HCT116 (cell line): ENCODE results near the gene FAM89B. TPM values are rescaled to one million over a fixed set of nuclear protein-coding genes. Genes with fewer than 3 reads are reported as not detected.
"Not testable (repeated sequence)": the region's sequence is repeated elsewhere in the genome, so short reads cannot be mapped to it uniquely, and the experiment has no call there.

ENCODE experiments used
- ATAC-seq: fragments of 200-7000 bp; cut with Tn5 transposase; 2 replicates; pipeline ENCODE4 v1.9.1; 2020; ENCODE audit warnings: mild to moderate bottlenecking, moderate library complexity
- Bru-seq: library from RNA; stranded (reverse); fragments of 400-500 nt; gene quantifications from one replicate; lab custom pipeline; 2021; lab: Mats Ljungman, UMichigan
- BruChase-seq, 2 experiments: library from RNA; stranded (reverse); fragments of 400-500 nt; gene quantifications; one replicate each; lab custom pipeline; 2021; lab: Mats Ljungman, UMichigan
- BruUV-seq: library from RNA; stranded (reverse); fragments of 400-500 nt; replicated peaks from 2 replicates; lab custom pipeline; 2021; lab: Mats Ljungman, UMichigan
- CTCF ChIA-PET: fragments of 300-600 bp; sonication (Branson Sonifier 250); formaldehyde crosslinking; loops from one replicate; lab custom pipeline; 2021; ENCODE audit warnings: antibody characterized with exemption; lab: Charles Lee
- POLR2A ChIA-PET: fragments of 300-600, 350-600 bp; sonication (Branson Sonifier 250); formaldehyde crosslinking; loops from one replicate; lab custom pipeline; 2021; ENCODE audit warnings: antibody characterized with exemption; lab: Charles Lee
- RAD21 ChIA-PET, 2 experiments: fragments of 300-600 bp; sonication (Branson Sonifier 250); formaldehyde crosslinking; loops; one replicate each; lab custom pipeline; 2023; ENCODE audit warnings: low total read pairs in 2 of 2; ENCODE audit not compliant: uncharacterized antibody in 2 of 2, unreplicated experiment in 2 of 2, low non-redundant PET in 1 of 2; lab: Charles Lee
- DNase-seq: peaks from one replicate; pipeline ENCODE4 v3.0.0-alpha.2; 2010; ENCODE audit warnings: low read depth, low spot score
- H2AFZ ChIP-seq: fragments of 200-600 bp; shearing (Covaris generic), sonication (generic); 2 replicates; pipeline ENCODE4 v1.6.1; 2017; ENCODE audit warnings: low read depth, mixed run types, mixed read lengths, antibody characterized with exemption, low read length; ENCODE audit not compliant: poor library complexity, severe bottlenecking
- H3K27ac ChIP-seq: 2 replicates; pipeline ENCODE4 v1.5.1; 2012; ENCODE audit warnings: low read depth, low read length
- H3K27me3 ChIP-seq: fragments of 200-600 bp; sonication (generic); 2 replicates; pipeline ENCODE4 v1.6.1; 2016; ENCODE audit warnings: mixed run types, low read length, mixed read lengths; ENCODE audit not compliant: insufficient read depth
- H3K36me3 ChIP-seq, 2 experiments: fragments of 200-500 bp in 1 of 2; fragments of 200-600 bp in 1 of 2; sonication (Bioruptor generic) in 1 of 2; sonication (generic) in 1 of 2; 2 replicates each; pipeline versions ENCODE4 v1.5.1 to v1.6.1; 2014 to 2016; ENCODE audit warnings: low read length in 2 of 2, inconsistent platforms in 1 of 2, mixed read lengths in 1 of 2, mixed run types in 1 of 2; ENCODE audit not compliant: insufficient read depth in 2 of 2, control insufficient read depth in 1 of 2
- H3K4me1 ChIP-seq, 2 experiments: fragments of 200-600 bp in 1 of 2; sonication (generic) in 1 of 2; 2 replicates each; pipeline versions ENCODE4 v1.5.1 to v1.6.1; 2012 to 2017; ENCODE audit warnings: low read length in 2 of 2, inconsistent platforms in 1 of 2, mild to moderate bottlenecking in 1 of 2, mixed read lengths in 1 of 2, mixed run types in 1 of 2, moderate library complexity in 1 of 2; ENCODE audit not compliant: insufficient read depth in 2 of 2, control insufficient read depth in 1 of 2
- H3K4me2 ChIP-seq: fragments of 200-600 bp; sonication (generic); 2 replicates; pipeline ENCODE4 v1.6.1; 2017; ENCODE audit warnings: mixed run types, low read length, mixed read lengths
- H3K4me3 ChIP-seq, 2 experiments: fragments of 200-600 bp in 1 of 2; sonication (generic) in 1 of 2; replicated peaks in 1 of 2; 2 replicates each; pipeline ENCODE4 v1.5.1; 2011 to 2016; ENCODE audit warnings: low read length in 2 of 2, control low read depth in 1 of 2, low read depth in 1 of 2, mild to moderate bottlenecking in 1 of 2, mixed read lengths in 1 of 2, mixed run types in 1 of 2
- H3K79me2 ChIP-seq: fragments of 200-600 bp; sonication (generic); 2 replicates; pipeline ENCODE4 v1.6.1; 2017; ENCODE audit warnings: mild to moderate bottlenecking, mixed run types, low read length, moderate library complexity, mixed read lengths; ENCODE audit not compliant: insufficient read depth
- H3K9ac ChIP-seq: fragments of 200-600 bp; sonication (generic); 2 replicates; pipeline ENCODE4 v1.6.1; 2016; ENCODE audit warnings: low read length, mixed read lengths
- H3K9me2 ChIP-seq: fragments of 200-600 bp; sonication (generic), shearing (Covaris generic); 2 replicates; pipeline ENCODE4 v1.6.1; 2017; ENCODE audit warnings: mixed run types, mild to moderate bottlenecking, moderate library complexity; ENCODE audit not compliant: insufficient read depth
- H3K9me3 ChIP-seq, 2 experiments: fragments of 200-500 bp in 1 of 2; fragments of 200-600 bp in 1 of 2; sonication (Bioruptor generic) in 1 of 2; sonication (generic) in 1 of 2; 2 replicates each; pipeline ENCODE4 v1.6.1; 2014 to 2017; ENCODE audit warnings: low read length in 2 of 2, mixed read lengths in 2 of 2, inconsistent platforms in 1 of 2, low read depth in 1 of 2, mild to moderate bottlenecking in 1 of 2, mixed run types in 1 of 2, moderate library complexity in 1 of 2; ENCODE audit not compliant: control insufficient read depth in 1 of 2, insufficient read depth in 1 of 2
- H4K20me1 ChIP-seq: fragments of 200-600 bp; sonication (generic), shearing (Covaris generic); 2 replicates; pipeline ENCODE4 v1.6.1; 2017; ENCODE audit warnings: mixed run types, mild to moderate bottlenecking, moderate library complexity; ENCODE audit not compliant: insufficient read depth
- ATF3 ChIP-seq: IDR thresholded peaks from 2 replicates; pipeline ENCODE4 v1.6.1; 2012
- EZH2phosphoT487 ChIP-seq: fragments of 200-600 bp; IDR thresholded peaks from 2 replicates; pipeline ENCODE4 v1.6.1; 2018; ENCODE audit warnings: antibody characterized with exemption, borderline replicate concordance
- FOSL1 ChIP-seq: IDR thresholded peaks from 2 replicates; pipeline ENCODE4 v1.6.1; 2012; ENCODE audit warnings: low read depth
- JUND ChIP-seq: IDR thresholded peaks from 2 replicates; pipeline ENCODE4 v1.6.1; 2012
- POLR2A ChIP-seq: IDR thresholded peaks from 2 replicates; pipeline ENCODE4 v1.7.0; 2011; ENCODE audit warnings: borderline replicate concordance; ENCODE audit not compliant: insufficient read depth, insufficient read length; ENCODE audit errors: extremely low read depth
- POLR2AphosphoS5 ChIP-seq: IDR thresholded peaks from 2 replicates; pipeline ENCODE4 v1.6.1; 2011; ENCODE audit warnings: mild to moderate bottlenecking, low read depth, low read length, moderate library complexity
- RAD21 ChIP-seq: IDR thresholded peaks from 2 replicates; pipeline ENCODE4 v1.6.1; 2012; ENCODE audit warnings: low read depth, mild to moderate bottlenecking
- SIN3A ChIP-seq: IDR thresholded peaks from 2 replicates; pipeline ENCODE4 v1.6.1; 2012; ENCODE audit warnings: low read depth
- TCF7L2 ChIP-seq: IDR thresholded peaks from 2 replicates; pipeline ENCODE4 v1.7.0; 2011; ENCODE audit warnings: borderline replicate concordance, inconsistent platforms; ENCODE audit not compliant: insufficient read depth, insufficient read length; ENCODE audit errors: extremely low read depth
- YY1 ChIP-seq: IDR thresholded peaks from 2 replicates; pipeline ENCODE4 v1.6.1; 2011; ENCODE audit warnings: low read length, low read depth, moderate library complexity, mild to moderate bottlenecking; ENCODE audit not compliant: insufficient replicate concordance; ENCODE audit errors: extremely low read depth
- ZFX ChIP-seq: fragments of 450-650 bp; IDR thresholded peaks from 2 replicates; pipeline ENCODE4 v1.6.1; 2017
- ZNF274 ChIP-seq: fragments of 200-500 bp; sonication (Bioruptor generic); IDR thresholded peaks from 2 replicates; pipeline ENCODE4 v1.6.1; 2014; ENCODE audit warnings: mild to moderate bottlenecking, low read depth, low read length, inconsistent platforms
- intact Hi-C: fragments of 100-400 bp; cut with micrococcal nuclease; formaldehyde crosslinking; loops from 2 replicates; pipeline ENCODE4 v1.10.0; 2022
- long read RNA-seq: library from polyadenylated mRNA; unstranded; transcript quantifications from one replicate; pipeline ENCODE4 v2.0.0, GENCODE V29; 2021; ENCODE audit not compliant: unreplicated experiment
- polyA plus RNA-seq: library from polyadenylated mRNA; unstranded; fragments of >200 nt; gene quantifications from 2 replicates; pipeline ENCODE4 v1.2.1, GENCODE V29; 2012; ENCODE audit warnings: missing spikeins
- total RNA-seq: library from RNA; stranded (reverse); gene quantifications from one replicate; pipeline ENCODE4 v1.2.1, GENCODE V29; 2021; ENCODE audit not compliant: unreplicated experiment

The FAM89B gene
- total RNA-seq = 60.0 TPM
- 46.1 and 52.9 TPM in 2 replicates for polyA plus RNA-seq
- Bru-seq, nascent RNA = percentile 65 among the genes with signal in this experiment
- BruChase-seq, experiment 1, labeled RNA remaining after a 6-hour chase = percentile 83 among the genes with signal in this experiment
- percentile 77 among the genes with signal in this experiment for BruChase-seq, experiment 2, labeled RNA remaining after a 2-hour chase
- long read RNA-seq, transcript FAM89B-201 (2 exons, 1,409 nt) = minor isoform, 11 of 100 reads
- long read RNA-seq, transcript FAM89B-203 (2 exons, 1,263 nt) = major isoform, 55 of 100 reads
- long read RNA-seq, transcript FAM89B-202 (2 exons, 1,337 nt) = minor isoform, 20 of 100 reads
- long read RNA-seq, partial matches to known transcripts = 0 of 100 reads
- long read RNA-seq, other reads (novel, unspliced or antisense) = 14 of 100 reads

DNA sequence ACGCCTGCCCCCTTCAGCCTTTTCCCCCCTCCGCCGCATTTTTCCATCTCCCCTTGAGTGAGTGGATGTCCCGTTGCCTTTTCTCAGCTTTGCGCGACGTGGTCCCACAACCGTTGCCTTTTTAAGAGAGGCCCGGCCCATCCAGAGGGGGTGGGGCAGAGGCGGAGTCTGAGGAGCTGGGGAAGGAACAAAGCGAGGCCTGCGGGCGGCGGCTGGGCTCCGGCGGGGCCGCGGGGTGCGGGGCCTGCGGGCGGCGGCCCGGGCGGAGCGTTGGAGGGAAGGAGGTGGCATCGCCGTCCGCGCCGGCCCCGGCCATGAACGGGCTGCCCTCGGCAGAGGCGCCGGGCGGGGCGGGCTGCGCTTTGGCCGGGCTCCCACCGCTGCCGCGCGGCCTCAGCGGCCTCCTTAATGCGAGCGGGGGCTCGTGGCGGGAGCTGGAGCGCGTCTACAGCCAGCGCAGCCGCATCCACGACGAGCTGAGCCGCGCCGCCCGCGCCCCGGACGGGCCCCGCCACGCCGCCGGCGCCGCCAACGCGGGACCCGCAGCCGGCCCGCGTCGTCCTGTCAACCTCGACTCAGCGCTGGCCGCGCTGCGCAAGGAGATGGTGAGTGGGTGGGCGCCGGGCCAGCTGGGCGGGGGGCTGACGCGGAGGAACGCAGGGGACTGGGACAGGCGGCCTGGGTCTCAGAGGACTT is at the start of gene FAM89B:
Gene FAM89B (plus strand): TSS at position 183 of the 696 bp plus-strand sequence. CDS start 132 bp downstream, at position 315.
- H4K20me1 ChIP-seq = no peaks in the 10 kb centered on the region
- BruUV-seq = no TSS peak
- TF ChIP-seq RAD21 (no peak), ZNF274 (no peak), ATF3 (no peak), YY1 (peak; percentile 22), FOSL1 (no peak), EZH2phosphoT487 (no peak), ZFX (peak; percentile 86), POLR2A (peak; percentile 33), JUND (no peak), TCF7L2 (peak; percentile 63), SIN3A (no peak), POLR2AphosphoS5 (peak; percentile 62)
- TF ChIP-seq, all 23 proteins: peak for 5
- Histone ChIP-seq H3K79me2 (peaks cover 68% of the 10 kb centered on the region), H3K36me3 (no peaks in the 10 kb centered on the region; a peak in 1 of 4 replicates), H3K27me3 (no peaks in the 10 kb centered on the region), H3K27ac (peak within 1 kb of the TSS; percentile 94), H3K9ac (peak within 1 kb of the TSS; percentile 98), H3K4me2 (peak within 1 kb of the TSS; percentile 78), H3K9me3 (no peaks in the 10 kb centered on the region), H3K9me2 (no peaks in the 10 kb centered on the region), H3K4me3 (peak within 1 kb of the TSS; percentile 97 to 100), H2AFZ (no peak within 1 kb of the TSS), H3K4me1 (peaks cover 48 to 70% of the 10 kb centered on the region in 2 experiments)
- POLR2A ChIA-PET = interaction anchor here (0.6 to 3.9 kb wide), 8 partner anchors 13 to 318 kb away, joined by 3 to 15 read pairs (median 4); partner anchors contain the start of gene MALAT1
- CTCF ChIA-PET = interaction anchor here (1.0 to 4.5 kb wide), 8 partner anchors 12 to 65 kb away, joined by 3 to 89 read pairs (median 6); partner anchors contain the start of genes PCNX3 and SIPA1
- intact Hi-C loops = loop anchor here (5.0 kb wide), 1 partner anchor 190 kb away; the partner anchor contains the start of gene SLC25A45
- ATAC-seq = peak; percentile 33
- DNase-seq = no peak
- RAD21 ChIA-PET = interaction anchor here (0.6 to 3.3 kb wide), 5 partner anchors 13 to 36 kb away, joined by 3 to 32 read pairs (median 4); no protein-coding TSS in a partner anchor

DNA sequence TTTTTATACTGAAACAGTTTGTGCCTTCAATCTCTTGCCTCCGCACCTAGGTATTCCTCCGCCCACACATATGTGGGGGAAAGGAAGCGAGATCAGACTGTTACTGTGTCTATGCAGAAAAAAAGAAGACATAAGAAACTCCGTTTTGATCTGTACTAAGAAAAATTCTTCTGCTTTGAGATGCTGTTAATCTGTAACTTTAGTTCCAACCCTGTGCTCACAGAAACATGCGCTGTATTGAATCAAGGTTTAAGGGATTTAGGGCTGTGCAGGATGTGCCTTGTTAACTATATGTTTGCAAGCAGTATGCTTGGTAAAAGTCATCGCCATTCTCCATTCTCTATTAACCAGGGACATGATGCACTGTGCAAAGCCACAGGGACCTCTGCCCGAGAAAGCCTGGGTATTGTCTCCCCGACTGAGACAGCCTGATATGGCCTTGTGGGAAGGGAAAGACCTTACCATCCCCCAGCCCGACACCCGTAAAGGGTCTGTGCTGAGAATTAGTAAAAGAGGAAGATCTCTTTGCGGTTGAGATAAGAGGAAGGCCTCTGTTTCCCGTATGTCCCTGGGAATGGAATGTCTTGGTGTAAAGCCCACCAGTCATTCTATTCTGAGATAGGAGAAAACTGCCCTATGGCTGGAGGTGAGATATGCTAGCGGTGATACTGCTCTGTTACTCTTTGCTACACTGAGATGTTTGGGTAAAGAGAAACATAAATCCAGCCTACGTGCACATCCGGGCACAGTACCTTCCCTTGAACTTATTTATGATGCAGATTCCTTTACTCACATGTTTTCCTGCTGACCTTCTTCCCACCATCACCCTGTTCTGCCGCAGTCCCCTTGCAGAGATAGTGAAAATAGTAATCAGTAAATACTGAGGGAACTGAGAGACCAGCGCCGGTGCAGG is 49.4 kb upstream of the FAM89B start:
- H3K4me3 ChIP-seq, H3K4me2 ChIP-seq, ATAC-seq, DNase-seq, CTCF ChIA-PET, H2AFZ ChIP-seq, H3K9ac ChIP-seq, H3K9me3 ChIP-seq, RAD21 ChIA-PET, H3K9me2 ChIP-seq, H4K20me1 ChIP-seq, H3K27ac ChIP-seq, intact Hi-C loops, H3K27me3 ChIP-seq, BruUV-seq: not testable (repeated sequence)
- Histone ChIP-seq H3K4me1 (peaks cover 7 to 17% of the 10 kb centered on the region in 2 experiments; a peak in 3 of 4 replicates), H3K36me3 (peaks cover 7 to 16% of the 10 kb centered on the region in 2 experiments; a peak in 2 of 4 replicates), H3K79me2 (peaks cover 20% of the 10 kb centered on the region)
- POLR2A ChIA-PET = interaction anchor here (1.1 kb wide), 1 partner anchor 24 kb away, joined by 3 read pairs; the partner anchor contains the start of gene MALAT1
